Panc1 (cell line): ENCODE data around the gene SYT14. TPM values are rescaled to one million over a fixed set of nuclear protein-coding genes. Genes with fewer than 3 reads are reported as not detected.

Source experiments
- ATAC-seq: fragments of 200-7000 bp; cut with Tn5 transposase; 2 replicates; pipeline ENCODE4 v1.9.1; 2020; ENCODE audit warnings: mild to moderate bottlenecking, moderate library complexity
- BruUV-seq: library from RNA; stranded (reverse); fragments of 400-500 nt; replicated peaks from 2 replicates; lab custom pipeline; 2021; lab: Mats Ljungman, UMichigan
- CTCF ChIA-PET: fragments of 300-600 bp; sonication (Branson Sonifier 250); formaldehyde crosslinking; loops from one replicate; lab custom pipeline; 2022; ENCODE audit warnings: antibody characterized with exemption; lab: Charles Lee
- POLR2A ChIA-PET: fragments of 300-600 bp; sonication (Branson Sonifier 250); formaldehyde crosslinking; loops from one replicate; lab custom pipeline; 2022; ENCODE audit warnings: antibody characterized with exemption; lab: Charles Lee
- DNase-seq: peaks from one replicate; pipeline ENCODE4 v3.0.0-alpha.2; 2010; ENCODE audit warnings: low read depth, low spot score
- H3K27ac ChIP-seq: 2 replicates; pipeline ENCODE4 v1.5.1; 2011; ENCODE audit warnings: mild to moderate bottlenecking, low read length, inconsistent platforms
- H3K27me3 ChIP-seq: fragments of 200-500 bp; sonication (Bioruptor generic); 2 replicates; pipeline ENCODE4 v1.6.0; 2014; ENCODE audit warnings: low read length, inconsistent platforms; ENCODE audit not compliant: control insufficient read depth, insufficient read depth
- H3K36me3 ChIP-seq: fragments of 200-500 bp; sonication (Bioruptor generic); 2 replicates; pipeline ENCODE4 v1.5.1; 2014; ENCODE audit warnings: inconsistent platforms, mild to moderate bottlenecking, low read length, moderate library complexity; ENCODE audit not compliant: control insufficient read depth, insufficient read depth
- H3K4me1 ChIP-seq: 2 replicates; pipeline ENCODE4 v1.5.1; 2011; ENCODE audit warnings: inconsistent platforms, mild to moderate bottlenecking, low read length, moderate library complexity; ENCODE audit not compliant: control insufficient read depth, insufficient read depth
- H3K4me3 ChIP-seq, 2 experiments: 2 replicates each; pipeline ENCODE4 v1.5.1; 2011 to 2012; ENCODE audit warnings: low read depth in 2 of 2, low read length in 2 of 2, mild to moderate bottlenecking in 2 of 2, inconsistent platforms in 1 of 2, moderate library complexity in 1 of 2
- H3K9me3 ChIP-seq: fragments of 200-500 bp; sonication (Bioruptor generic); 2 replicates; pipeline ENCODE4 v1.5.1; 2014; ENCODE audit warnings: low read depth, mild to moderate bottlenecking, inconsistent platforms, low read length, moderate library complexity; ENCODE audit not compliant: control insufficient read depth, insufficient read depth
- CTCF ChIP-seq: fragments of 450-650 bp; IDR thresholded peaks from 2 replicates; pipeline ENCODE4 v1.5.1; 2017; ENCODE audit warnings: mild to moderate bottlenecking
- POLR2AphosphoS5 ChIP-seq: IDR thresholded peaks from 2 replicates; pipeline ENCODE4 v1.6.1; 2012; ENCODE audit warnings: mild to moderate bottlenecking, low read depth, low read length, moderate library complexity
- REST ChIP-seq, 2 experiments: IDR thresholded peaks; 2 replicates each; pipeline ENCODE4 v1.6.1; 2011 to 2012; ENCODE audit warnings: low read depth in 2 of 2, control low read depth in 1 of 2, low read length in 1 of 2, mild to moderate bottlenecking in 1 of 2, moderate library complexity in 1 of 2; ENCODE audit not compliant: insufficient read depth in 1 of 2
- SIN3A ChIP-seq: IDR thresholded peaks from 2 replicates; pipeline ENCODE4 v1.6.1; 2012; ENCODE audit warnings: low read depth, mild to moderate bottlenecking, low read length, moderate library complexity, borderline replicate concordance; ENCODE audit not compliant: insufficient read depth
- TCF7L2 ChIP-seq: IDR thresholded peaks from 2 replicates; pipeline ENCODE4 v1.6.1; 2011; ENCODE audit warnings: mild to moderate bottlenecking, low read depth, low read length, inconsistent platforms
- in situ Hi-C: cut with HindIII; loops from 2 replicates; pipeline ENCODE4 v1.10.0; 2016; ENCODE audit warnings: low sequenced_read_pairs, low pct_unique_long_range_greater_than_20kb
- intact Hi-C: fragments of 100-400 bp; cut with micrococcal nuclease; formaldehyde crosslinking; loops from one replicate; pipeline ENCODE4 v1.10.0; 2022; ENCODE audit not compliant: unreplicated experiment
- total RNA-seq: library from RNA; stranded (reverse); gene quantifications from one replicate; pipeline ENCODE4 v1.2.1, GENCODE V29; 2021; ENCODE audit not compliant: unreplicated experiment

SYT14 gene
- total RNA-seq, 1 experiment from 2014 or later = not detected

GRCh38 chr1:210213335-210213734 is 275.3 kb downstream of the SYT14 start:
- CTCF ChIA-PET = no interaction called here
- in situ Hi-C loops = no loop called here
- DNase-seq = no peak

GRCh38 chr1:210214573-210215409 is 276.8 kb downstream of the SYT14 start:
- CTCF ChIA-PET = no interaction called here
- POLR2A ChIA-PET = no interaction called here
- DNase-seq = no peak
- BruUV-seq = no TSS peak
- Histone ChIP-seq H3K27ac (no peak overlapping the region), H3K9me3 (no peaks in the 10 kb centered on the region), H3K27me3 (no peaks in the 10 kb centered on the region), H3K4me1 (no peaks in the 10 kb centered on the region), H3K36me3 (no peaks in the 10 kb centered on the region), H3K4me3 (no peak overlapping the region)
- ATAC-seq = no peak
- in situ Hi-C loops (no loop called here), intact Hi-C loops (no loop called here)
- no peak for TF ChIP-seq SIN3A
- no peak for TF ChIP-seq REST (IDR thresholded peaks at IDR 0.05; ENCODE audit: insufficient read depth in 1 of 2, low read depth in 2 of 2, low read length in 1 of 2)
- TF ChIP-seq TCF7L2 = no peak
- no peak for TF ChIP-seq POLR2AphosphoS5
- no peak for TF ChIP-seq CTCF

More at GRCh38 chr1:210213335-210213734, 275.3 kb downstream of the SYT14 start:
- TF ChIP-seq POLR2AphosphoS5 (no peak), SIN3A (no peak), CTCF (no peak), TCF7L2 (no peak), REST (IDR thresholded peaks at IDR 0.05; ENCODE audit: insufficient read depth in 1 of 2, low read depth in 2 of 2, low read length in 1 of 2) (no peak)
- BruUV-seq = no TSS peak
- intact Hi-C loops = no loop called here
- H3K27me3 ChIP-seq = no peaks in the 10 kb centered on the region
- no peaks in the 10 kb centered on the region for H3K9me3 ChIP-seq
- no peak overlapping the region for H3K4me3 ChIP-seq
- no peaks in the 10 kb centered on the region for H3K4me1 ChIP-seq
- no peak for ATAC-seq
- H3K27ac ChIP-seq = no peak overlapping the region
- no peaks in the 10 kb centered on the region for H3K36me3 ChIP-seq
- POLR2A ChIA-PET = no interaction called here
